Testis (tissue), 5 donors: ENCODE measurements around the gene DCLK2. TPM values are rescaled to one million over a fixed set of nuclear protein-coding genes. Genes with fewer than 3 reads are reported as not detected.

Experiments
- DNase-seq: peaks from one replicate; pipeline ENCODE4 v3.0.0-alpha.2; 2019
- H3K27ac ChIP-seq, 2 donors: fragments of 200-600 bp; sonication (generic); one replicate each; pipeline ENCODE4 v1.5.1; 2019
- H3K27me3 ChIP-seq: fragments of 200-600 bp; sonication (generic); one replicate; pipeline ENCODE4 v1.5.1; 2019
- H3K36me3 ChIP-seq: fragments of 200-600 bp; sonication (generic); one replicate; pipeline ENCODE4 v1.5.1; 2017; ENCODE audit warnings: low read depth; ENCODE audit errors: missing control alignments
- H3K4me1 ChIP-seq: fragments of 200-600 bp; sonication (generic); one replicate; pipeline ENCODE4 v1.5.1; 2019
- H3K4me3 ChIP-seq, 2 donors: fragments of 200-600 bp; sonication (generic); one replicate each; pipeline ENCODE4 v1.5.1; 2017 to 2019
- H3K9me3 ChIP-seq: fragments of 200-600 bp; sonication (generic); one replicate; pipeline ENCODE4 v1.5.1; 2017
- CTCF ChIP-seq, 3 experiments: fragments of 450-650 bp in 2 of 3; fragments of 200-600 bp in 1 of 3; sonication (generic) in 1 of 3; IDR thresholded peaks; one replicate each; pipeline ENCODE4 v1.5.1; 2016 to 2019; ENCODE audit warnings: antibody characterized with exemption in 3 of 3, mild to moderate bottlenecking in 2 of 3, moderate library complexity in 1 of 3
- POLR2A ChIP-seq: fragments of 450-650 bp; IDR thresholded peaks from one replicate; pipeline ENCODE4 v1.6.1; 2017; ENCODE audit warnings: antibody characterized with exemption, mild to moderate bottlenecking, moderate library complexity
- WGBS, 2 donors: methylation state at CpG; one replicate each; pipeline ENCODE4 v1.1.5; 2018; 5-methylcytosine and 5-hydroxymethylcytosine counted together
- intact Hi-C: fragments of 100-400 bp; cut with DNase I; formaldehyde crosslinking; loops from one replicate; pipeline ENCODE4 v1.15.1; 2023; ENCODE audit warnings: low total_unique reads
- long read RNA-seq, 2 donors: transcript quantifications; one replicate each; lab custom pipeline, GENCODE V29; 2026
- polyA plus RNA-seq: library from polyadenylated mRNA; stranded (reverse); fragments of 350-450 nt; fragmentation: Illumina TruSeq; extraction: RNeasy Lipid Tissue Mini Kit (QIAGEN cat#74804); gene quantifications from one replicate; pipeline ENCODE4 v1.2.3, GENCODE V29; 2014; ENCODE audit warnings: low read depth, low replicate concordance; ENCODE audit not compliant: insufficient read depth
- total RNA-seq, 2 donors: library from RNA; depleted of rRNA; stranded (reverse); fragments of >200 nt; gene quantifications; one replicate each; pipeline ENCODE4 v1.2.3, GENCODE V29; 2016

The DCLK2 gene
- total RNA-seq (10 to 100 TPM; 14.8 to 18.4 TPM), polyA plus RNA-seq (6.1 TPM)
- long read RNA-seq, donor 1, full-length matches to known transcripts: 2 of 2 reads
- long read RNA-seq, donor 1, partial matches to known transcripts: 0 of 2 reads
- long read RNA-seq, donor 1, other reads (novel, unspliced or antisense): 0 of 2 reads
- long read RNA-seq, donor 2, full-length matches to known transcripts: 1 of 12 reads
- long read RNA-seq, donor 2, partial matches to known transcripts: 11 of 12 reads
- long read RNA-seq, donor 2, other reads (novel, unspliced or antisense): 0 of 12 reads

- intact Hi-C loops: no loop called here
Observed at GRCh38 chr4:150078041-150078578, at the start of gene DCLK2. TSS of gene DCLK2 (plus strand) at chr4:150078445. CDS start at chr4:150079028, 583 bp downstream.

GRCh38 chr4:150032541-150032940 is 45.7 kb upstream of the DCLK2 start:
- WGBS, 2 donors: 86 to 91% methylated on average over 7 of the region's 7 CpGs

More at GRCh38 chr4:150078041-150078578, at the start of gene DCLK2:
- Histone ChIP-seq H3K36me3 (no peaks in the 10 kb centered on the region), H3K4me3 (peak within 1 kb of the TSS; percentile 69 to 83), H3K27ac (peak within 1 kb of the TSS; percentile 80 to 83), H3K4me1 (peaks cover 14% of the 10 kb centered on the region), H3K9me3 (no peaks in the 10 kb centered on the region), H3K27me3 (no peaks in the 10 kb centered on the region)
- no peak for TF ChIP-seq POLR2A
- TF ChIP-seq CTCF (IDR thresholded peaks at IDR 0.05): no peak
- 1% methylated on average over 19 to 24 of the region's 68 CpGs for WGBS, 2 donors
- peak; percentile 76 for DNase-seq

GRCh38 chr4:150033081-150033480 is 45.2 kb upstream of the DCLK2 start:
- no peak for DNase-seq
- TF ChIP-seq CTCF (IDR thresholded peaks at IDR 0.05): no peak
- no peak for TF ChIP-seq POLR2A
- intact Hi-C loops: no loop called here
- Histone ChIP-seq H3K4me3 (no peak overlapping the region), H3K27ac (no peak overlapping the region), H3K27me3 (no peaks in the 10 kb centered on the region), H3K9me3 (no peaks in the 10 kb centered on the region), H3K4me1 (no peaks in the 10 kb centered on the region), H3K36me3 (no peaks in the 10 kb centered on the region)
- WGBS, 2 donors: 76 to 84% methylated on average over 4 of the region's 4 CpGs

More at GRCh38 chr4:150032541-150032940, 45.7 kb upstream of the DCLK2 start:
- no peak overlapping the region for H3K4me3 ChIP-seq
- no peak for DNase-seq
- intact Hi-C loops: no loop called here
- H3K27ac ChIP-seq: no peak overlapping the region
- no peaks in the 10 kb centered on the region for H3K36me3 ChIP-seq
- no peaks in the 10 kb centered on the region for H3K27me3 ChIP-seq
- TF ChIP-seq POLR2A (no peak), CTCF (IDR thresholded peaks at IDR 0.05) (no peak)
- H3K9me3 ChIP-seq: no peaks in the 10 kb centered on the region
- H3K4me1 ChIP-seq: no peaks in the 10 kb centered on the region

GRCh38 chr4:150033901-150034300 is 44.3 kb upstream of the DCLK2 start:
- Histone ChIP-seq H3K36me3 (no peaks in the 10 kb centered on the region), H3K27ac (no peak overlapping the region), H3K4me1 (no peaks in the 10 kb centered on the region), H3K9me3 (no peaks in the 10 kb centered on the region), H3K27me3 (no peaks in the 10 kb centered on the region), H3K4me3 (no peak overlapping the region)
- intact Hi-C loops: no loop called here
- DNase-seq: no peak
- 14 to 31% methylated on average over 2 of the region's 2 CpGs for WGBS, 2 donors
- TF ChIP-seq CTCF (IDR thresholded peaks at IDR 0.05) (no peak), POLR2A (no peak)
